AG04449 (cell line): Measurements from ENCODE around the gene CCL20.

Experiments used
- CTCF ChIA-PET: fragments of 350-600 bp; formaldehyde crosslinking; extraction: SDS; loops from one replicate; lab custom pipeline; 2021; ENCODE audit warnings: antibody characterized with exemption; lab: Yijun Ruan, JAX
- POLR2A ChIA-PET: fragments of 400-600, 350-600 bp; formaldehyde crosslinking; extraction: SDS; loops from one replicate; lab custom pipeline; 2020; ENCODE audit warnings: antibody characterized with exemption, inconsistent platforms; lab: Yijun Ruan, JAX
- DNase-seq: peaks from one replicate; pipeline ENCODE4 v3.0.0-alpha.2; 2010; ENCODE audit warnings: low read depth, low spot score
- H3K4me3 ChIP-seq: 2 replicates; pipeline ENCODE4 v1.5.1; 2011; ENCODE audit warnings: low read depth, mild to moderate bottlenecking, control low read depth, low read length
- TF ChIP-seq, protein P1 (sequence below): IDR thresholded peaks from one replicate; pipeline ENCODE4 v1.5.1; 2011; ENCODE audit warnings: mild to moderate bottlenecking, moderate library complexity, low read length, control low read depth, inconsistent platforms; ENCODE audit not compliant: insufficient read depth; ENCODE audit errors: missing control alignments

CCL20 gene

DNA sequence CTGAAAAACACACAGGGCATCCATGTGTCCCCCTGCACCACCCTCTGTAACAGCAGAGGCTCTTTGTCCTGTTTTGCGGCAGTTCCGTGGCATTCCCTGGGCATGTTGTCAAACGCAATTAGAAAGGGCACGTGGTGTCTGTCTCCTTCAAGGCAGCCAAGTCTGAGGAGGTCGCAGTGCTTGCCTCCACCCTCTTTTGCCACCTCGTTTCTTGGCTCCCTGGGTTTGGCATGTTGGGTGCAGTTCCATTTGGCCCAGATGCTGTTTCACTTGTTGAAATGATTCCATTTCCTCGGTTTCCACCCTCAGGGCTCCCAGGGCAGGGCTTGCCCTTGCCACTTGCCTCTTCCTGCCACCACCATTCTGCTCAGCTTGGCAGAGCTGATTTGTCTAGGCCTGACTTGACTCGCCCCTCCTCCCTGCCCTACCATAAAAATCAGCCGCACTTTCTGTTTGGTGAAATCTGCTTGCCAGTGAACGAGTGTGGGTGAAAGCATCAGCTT is 12.4 kb downstream of the CCL20 start:
- ChIA-PET POLR2A (no interaction called here), CTCF (no interaction called here)
- TF ChIP-seq, protein P1, sequence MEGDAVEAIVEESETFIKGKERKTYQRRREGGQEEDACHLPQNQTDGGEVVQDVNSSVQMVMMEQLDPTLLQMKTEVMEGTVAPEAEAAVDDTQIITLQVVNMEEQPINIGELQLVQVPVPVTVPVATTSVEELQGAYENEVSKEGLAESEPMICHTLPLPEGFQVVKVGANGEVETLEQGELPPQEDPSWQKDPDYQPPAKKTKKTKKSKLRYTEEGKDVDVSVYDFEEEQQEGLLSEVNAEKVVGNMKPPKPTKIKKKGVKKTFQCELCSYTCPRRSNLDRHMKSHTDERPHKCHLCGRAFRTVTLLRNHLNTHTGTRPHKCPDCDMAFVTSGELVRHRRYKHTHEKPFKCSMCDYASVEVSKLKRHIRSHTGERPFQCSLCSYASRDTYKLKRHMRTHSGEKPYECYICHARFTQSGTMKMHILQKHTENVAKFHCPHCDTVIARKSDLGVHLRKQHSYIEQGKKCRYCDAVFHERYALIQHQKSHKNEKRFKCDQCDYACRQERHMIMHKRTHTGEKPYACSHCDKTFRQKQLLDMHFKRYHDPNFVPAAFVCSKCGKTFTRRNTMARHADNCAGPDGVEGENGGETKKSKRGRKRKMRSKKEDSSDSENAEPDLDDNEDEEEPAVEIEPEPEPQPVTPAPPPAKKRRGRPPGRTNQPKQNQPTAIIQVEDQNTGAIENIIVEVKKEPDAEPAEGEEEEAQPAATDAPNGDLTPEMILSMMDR = no peak
- no peak overlapping the region for H3K4me3 ChIP-seq
- DNase-seq = no peak

DNA sequence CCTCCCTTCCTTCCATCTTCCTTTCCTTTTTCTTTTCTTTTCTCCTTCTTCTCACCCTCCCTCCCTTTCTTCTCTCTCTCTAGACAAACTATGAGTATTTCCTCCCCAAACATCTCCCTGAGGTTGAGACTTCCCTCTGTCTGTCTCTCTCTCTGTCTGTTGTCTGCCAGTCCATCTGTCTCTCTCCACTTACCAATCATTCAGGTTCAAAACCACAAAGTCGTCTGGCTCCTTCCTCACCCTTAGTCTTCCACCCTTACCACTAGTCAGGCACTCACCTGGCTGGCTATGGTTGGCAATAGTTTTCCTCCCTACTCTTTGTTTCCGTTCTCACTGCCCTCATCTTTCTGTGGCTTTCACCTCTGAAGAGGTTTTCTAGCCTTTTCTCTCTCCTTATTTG is 12.9 kb downstream of the CCL20 start:
- TF ChIP-seq, protein P1 = no peak
- DNase-seq = no peak
- no peak overlapping the region for H3K4me3 ChIP-seq
- POLR2A ChIA-PET = no interaction called here
- CTCF ChIA-PET = no interaction called here

DNA sequence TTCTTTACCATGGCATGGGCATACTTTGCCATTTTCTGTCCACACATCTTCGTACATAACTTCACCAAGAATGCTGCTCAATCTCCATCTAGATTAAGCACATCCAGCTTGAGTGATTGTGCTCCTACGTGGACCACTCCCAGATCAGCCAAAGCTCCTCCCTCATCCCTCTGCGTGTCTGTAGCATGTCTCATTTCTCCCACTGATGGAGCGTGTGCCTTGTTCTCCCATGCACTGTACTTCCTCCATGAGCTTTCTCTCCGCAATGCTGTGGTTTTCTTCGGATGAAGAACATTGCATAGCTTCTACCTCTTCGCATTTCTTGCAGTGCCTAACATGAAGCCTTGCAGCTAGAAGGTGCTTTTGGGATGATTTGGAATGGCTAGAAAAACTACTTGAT is 13.5 kb downstream of the CCL20 start:
- TF ChIP-seq, protein P1 = no peak
- no peak for DNase-seq
- POLR2A ChIA-PET = no interaction called here
- CTCF ChIA-PET = no interaction called here
- no peak overlapping the region for H3K4me3 ChIP-seq

DNA sequence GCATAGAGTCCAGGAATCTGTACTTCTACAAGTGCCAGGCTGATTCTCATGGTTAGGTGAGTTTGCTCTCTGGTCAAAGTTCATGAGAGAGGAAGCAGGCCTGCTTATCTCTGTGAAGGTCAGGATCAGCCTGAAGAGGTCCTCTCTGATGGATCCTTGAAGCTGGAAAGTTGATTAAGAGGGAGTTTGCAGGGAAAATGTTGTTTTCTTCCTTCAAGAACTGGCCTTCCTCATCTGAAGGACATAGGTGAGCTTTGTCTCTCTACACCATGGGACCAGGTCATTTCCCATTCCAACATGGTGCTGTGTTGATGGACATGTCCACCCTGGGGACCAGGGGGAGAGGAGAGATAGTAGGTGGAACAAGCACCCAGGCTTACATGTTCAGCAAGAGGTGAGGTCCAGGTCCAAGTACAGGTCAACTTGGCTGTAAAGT is 14.9 kb downstream of the CCL20 start:
- no peak overlapping the region for H3K4me3 ChIP-seq
- TF ChIP-seq, protein P1 = no peak
- no peak for DNase-seq
- ChIA-PET CTCF (interaction anchor here (0.9 kb wide), 1 partner anchor 34 kb away, joined by 3 read pairs; no protein-coding TSS in a partner anchor), POLR2A (no interaction called here)

DNA sequence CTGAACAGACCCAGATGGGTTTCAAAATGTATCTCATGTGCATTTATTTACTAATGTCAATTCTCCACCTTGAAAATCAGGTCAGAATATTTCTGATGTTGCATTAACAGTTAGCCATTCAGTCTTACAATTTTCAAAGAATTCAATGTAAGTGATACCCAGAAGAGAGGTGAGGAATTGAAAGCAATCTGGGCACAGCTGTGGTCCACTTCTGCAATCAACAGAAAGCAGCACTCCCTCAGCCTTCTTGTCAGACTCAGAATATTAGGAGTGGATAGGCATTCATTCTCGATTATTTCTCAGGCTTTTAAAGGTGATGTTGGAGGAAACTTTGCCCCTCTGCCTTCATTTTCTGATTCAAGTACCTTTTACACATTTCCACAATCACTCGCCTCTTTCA is 15.7 kb downstream of the CCL20 start:
- TF ChIP-seq, protein P1 = no peak
- no peak overlapping the region for H3K4me3 ChIP-seq
- DNase-seq = no peak
- ChIA-PET POLR2A (no interaction called here), CTCF (interaction anchor here (0.9 kb wide), 1 partner anchor 33 kb away, joined by 3 read pairs; no protein-coding TSS in a partner anchor)

DNA sequence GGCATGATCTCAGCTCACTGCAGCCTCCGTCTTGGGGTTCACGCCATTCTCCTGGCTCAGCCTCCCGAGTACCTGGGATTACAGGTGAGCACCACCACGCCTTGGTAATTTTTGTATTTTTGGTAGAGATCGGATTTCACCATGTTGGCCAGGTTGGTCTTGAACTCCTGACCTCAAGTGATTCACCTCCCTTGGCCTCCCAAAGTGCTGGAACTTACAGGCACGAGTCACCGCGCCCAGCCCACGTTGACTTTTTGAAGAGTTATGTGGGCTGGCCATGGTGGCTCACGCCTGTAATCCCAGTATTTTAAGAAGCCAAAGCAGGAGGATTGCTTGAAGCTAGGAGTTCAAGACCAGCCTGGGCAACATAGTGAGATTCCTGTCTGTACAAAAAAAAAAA is 20.8 kb downstream of the CCL20 start:
- H3K4me3 ChIP-seq = no peak overlapping the region
- DNase-seq = no peak
- ChIA-PET POLR2A (no interaction called here), CTCF (no interaction called here)
- TF ChIP-seq, protein P1 = no peak
